ENCODE measurements around the gene OTUD3.

OTUD3 gene

GRCh38 chr1:19936061-19936750 lies 54.0 kb downstream of the OTUD3 start:
- H3K4me3 Mint-ChIP-seq, result no peak overlapping the region
- peaks cover 19% of the 10 kb centered on the region for H3K9me3 Mint-ChIP-seq
- no peaks in the 10 kb centered on the region for H3K27me3 Mint-ChIP-seq (ENCODE audit: low read depth)
- no peak for DNase-seq (ENCODE audit: low spot score)
- no peaks in the 10 kb centered on the region for H3K4me1 Mint-ChIP-seq (ENCODE audit: low read depth)
- H3K27ac Mint-ChIP-seq, result no peak overlapping the region
- H3K36me3 Mint-ChIP-seq (ENCODE audit: low read depth), result peaks cover 2% of the 10 kb centered on the region

GRCh38 chr1:19938472-19938871 lies 56.3 kb downstream of the OTUD3 start:
- Mint-ChIP-seq H3K4me1 (ENCODE audit: low read depth) (no peaks in the 10 kb centered on the region), H3K27me3 (ENCODE audit: low read depth) (no peaks in the 10 kb centered on the region), H3K4me3 (no peak overlapping the region), H3K27ac (no peak overlapping the region), H3K36me3 (ENCODE audit: low read depth) (no peaks in the 10 kb centered on the region), H3K9me3 (no peaks in the 10 kb centered on the region)
- no peak for DNase-seq (ENCODE audit: low spot score)

- H3K4me1 Mint-ChIP-seq (ENCODE audit: low read depth), result no peaks in the 10 kb centered on the region
- H3K36me3 Mint-ChIP-seq (ENCODE audit: low read depth), result no peaks in the 10 kb centered on the region
Observed at GRCh38 chr1:19940486-19941205, 58.5 kb downstream of the OTUD3 start.

GRCh38 chr1:19941206-19941568 lies 59.0 kb downstream of the OTUD3 start:
- H3K36me3 Mint-ChIP-seq (ENCODE audit: low read depth), result no peaks in the 10 kb centered on the region
- DNase-seq (ENCODE audit: low spot score), result no peak

More at GRCh38 chr1:19940486-19941205, 58.5 kb downstream of the OTUD3 start:
- no peak overlapping the region for H3K27ac Mint-ChIP-seq
- H3K9me3 Mint-ChIP-seq, result no peaks in the 10 kb centered on the region
- no peaks in the 10 kb centered on the region for H3K27me3 Mint-ChIP-seq (ENCODE audit: low read depth)
- no peak overlapping the region for H3K4me3 Mint-ChIP-seq
- no peak for DNase-seq (ENCODE audit: low spot score)

GRCh38 chr1:19942088-19942487 lies 59.9 kb downstream of the OTUD3 start:
- H3K9me3 Mint-ChIP-seq, result no peaks in the 10 kb centered on the region
- no peak for DNase-seq (ENCODE audit: low spot score)
- no peaks in the 10 kb centered on the region for H3K36me3 Mint-ChIP-seq (ENCODE audit: low read depth)
- H3K4me1 Mint-ChIP-seq (ENCODE audit: low read depth), result no peaks in the 10 kb centered on the region
- H3K4me3 Mint-ChIP-seq, result no peak overlapping the region
- H3K27me3 Mint-ChIP-seq (ENCODE audit: low read depth), result peaks cover 9% of the 10 kb centered on the region
- no peak overlapping the region for H3K27ac Mint-ChIP-seq

More at GRCh38 chr1:19941206-19941568, 59.0 kb downstream of the OTUD3 start:
- Mint-ChIP-seq H3K4me1 (ENCODE audit: low read depth) (no peaks in the 10 kb centered on the region), H3K27me3 (ENCODE audit: low read depth) (peaks cover 2% of the 10 kb centered on the region), H3K4me3 (no peak overlapping the region), H3K9me3 (no peaks in the 10 kb centered on the region), H3K27ac (no peak overlapping the region)

GRCh38 chr1:19942657-19943056 lies 60.5 kb downstream of the OTUD3 start:
- no peak for DNase-seq (ENCODE audit: low spot score)
- H3K27ac Mint-ChIP-seq, result no peak overlapping the region
- no peaks in the 10 kb centered on the region for H3K9me3 Mint-ChIP-seq
- no peak overlapping the region for H3K4me3 Mint-ChIP-seq
- no peaks in the 10 kb centered on the region for H3K4me1 Mint-ChIP-seq (ENCODE audit: low read depth)
- no peaks in the 10 kb centered on the region for H3K36me3 Mint-ChIP-seq (ENCODE audit: low read depth)
- peaks cover 9% of the 10 kb centered on the region for H3K27me3 Mint-ChIP-seq (ENCODE audit: low read depth)

- Mint-ChIP-seq H3K4me1 (ENCODE audit: low read depth) (no peaks in the 10 kb centered on the region), H3K36me3 (ENCODE audit: low read depth) (no peaks in the 10 kb centered on the region), H3K4me3 (no peak overlapping the region), H3K27ac (no peak overlapping the region), H3K9me3 (no peaks in the 10 kb centered on the region), H3K27me3 (ENCODE audit: low read depth) (peaks cover 14% of the 10 kb centered on the region)
- DNase-seq (ENCODE audit: low spot score), result no peak
Observed at GRCh38 chr1:19945914-19946313, 63.7 kb downstream of the OTUD3 start.

GRCh38 chr1:19946331-19946751 lies 64.1 kb downstream of the OTUD3 start:
- Mint-ChIP-seq H3K27ac (no peak overlapping the region), H3K27me3 (ENCODE audit: low read depth) (peaks cover 14% of the 10 kb centered on the region), H3K4me1 (ENCODE audit: low read depth) (no peaks in the 10 kb centered on the region), H3K36me3 (ENCODE audit: low read depth) (no peaks in the 10 kb centered on the region), H3K9me3 (no peaks in the 10 kb centered on the region), H3K4me3 (no peak overlapping the region)
- no peak for DNase-seq (ENCODE audit: low spot score)

- Mint-ChIP-seq H3K36me3 (ENCODE audit: low read depth) (no peaks in the 10 kb centered on the region), H3K27me3 (ENCODE audit: low read depth) (peaks cover 14% of the 10 kb centered on the region), H3K4me1 (ENCODE audit: low read depth) (no peaks in the 10 kb centered on the region), H3K9me3 (no peaks in the 10 kb centered on the region), H3K4me3 (no peak overlapping the region), H3K27ac (no peak overlapping the region)
- DNase-seq (ENCODE audit: low spot score), result no peak
Observed at GRCh38 chr1:19946971-19947370, 64.8 kb downstream of the OTUD3 start.

GRCh38 chr1:19949016-19949415 lies 66.8 kb downstream of the OTUD3 start:
- Mint-ChIP-seq H3K4me1 (ENCODE audit: low read depth) (no peaks in the 10 kb centered on the region), H3K9me3 (no peaks in the 10 kb centered on the region), H3K4me3 (no peak overlapping the region), H3K36me3 (ENCODE audit: low read depth) (no peaks in the 10 kb centered on the region), H3K27me3 (ENCODE audit: low read depth) (peaks cover 23% of the 10 kb centered on the region), H3K27ac (no peak overlapping the region)
- DNase-seq (ENCODE audit: low spot score), result no peak

GRCh38 chr1:19954059-19954458 lies 71.9 kb downstream of the OTUD3 start:
- no peak overlapping the region for H3K4me3 Mint-ChIP-seq
- H3K27me3 Mint-ChIP-seq (ENCODE audit: low read depth), result peaks cover 12% of the 10 kb centered on the region
- no peaks in the 10 kb centered on the region for H3K9me3 Mint-ChIP-seq
- DNase-seq (ENCODE audit: low spot score), result no peak
- no peak overlapping the region for H3K27ac Mint-ChIP-seq
- no peaks in the 10 kb centered on the region for H3K4me1 Mint-ChIP-seq (ENCODE audit: low read depth)
- H3K36me3 Mint-ChIP-seq (ENCODE audit: low read depth), result no peaks in the 10 kb centered on the region

GRCh38 chr1:19955534-19956170 lies 73.5 kb downstream of the OTUD3 start:
- no peak overlapping the region for H3K4me3 Mint-ChIP-seq
- H3K27me3 Mint-ChIP-seq (ENCODE audit: low read depth), result peaks cover 11% of the 10 kb centered on the region
- no peaks in the 10 kb centered on the region for H3K36me3 Mint-ChIP-seq (ENCODE audit: low read depth)
- DNase-seq (ENCODE audit: low spot score), result no peak
- H3K9me3 Mint-ChIP-seq, result no peaks in the 10 kb centered on the region
- no peak overlapping the region for H3K27ac Mint-ChIP-seq
- no peaks in the 10 kb centered on the region for H3K4me1 Mint-ChIP-seq (ENCODE audit: low read depth)

- H3K36me3 Mint-ChIP-seq (ENCODE audit: low read depth), result no peaks in the 10 kb centered on the region
- H3K4me1 Mint-ChIP-seq (ENCODE audit: low read depth), result no peaks in the 10 kb centered on the region
- no peaks in the 10 kb centered on the region for H3K9me3 Mint-ChIP-seq
- H3K4me3 Mint-ChIP-seq, result no peak overlapping the region
- peaks cover 8% of the 10 kb centered on the region for H3K27me3 Mint-ChIP-seq (ENCODE audit: low read depth)
- no peak overlapping the region for H3K27ac Mint-ChIP-seq
- DNase-seq (ENCODE audit: low spot score), result no peak
Observed at GRCh38 chr1:19957779-19958178, 75.6 kb downstream of the OTUD3 start.

GRCh38 chr1:19960591-19960990 lies 78.4 kb downstream of the OTUD3 start:
- Mint-ChIP-seq H3K27me3 (ENCODE audit: low read depth) (peaks cover 7% of the 10 kb centered on the region), H3K4me3 (no peak overlapping the region), H3K4me1 (ENCODE audit: low read depth) (no peaks in the 10 kb centered on the region), H3K36me3 (ENCODE audit: low read depth) (no peaks in the 10 kb centered on the region), H3K27ac (no peak overlapping the region), H3K9me3 (no peaks in the 10 kb centered on the region)
- no peak for DNase-seq (ENCODE audit: low spot score)
